K562 (cell line): ENCODE data around the gene OGFR. TPM values are rescaled to one million over a fixed set of nuclear protein-coding genes. Genes with fewer than 3 reads are reported as not detected.
"Not testable (repeated sequence)": the region's sequence is repeated elsewhere in the genome, so short reads cannot be mapped to it uniquely, and the experiment has no call there.

Experiments
- ATAC-seq: fragments of 200-7000 bp; cut with Tn5 transposase; 3 replicates; pipeline ENCODE4 v1.9.1; 2020; ENCODE audit warnings: moderate library complexity
- BruUV-seq: library from RNA; stranded (reverse); fragments of 400-500 nt; replicated peaks from 2 replicates; lab custom pipeline; 2021; lab: Mats Ljungman, UMichigan
- CTCF ChIA-PET: fragments of 300-600 bp; formaldehyde crosslinking; extraction: SDS; loops from one replicate; lab custom pipeline; 2021; ENCODE audit warnings: low intra/inter-chr PET ratio; lab: Yijun Ruan, JAX
- POLR2A ChIA-PET: fragments of 300-600, 350-650 bp; sonication (Branson Sonifier 250); formaldehyde crosslinking; extraction: SDS; loops from one replicate; lab custom pipeline; 2021; ENCODE audit warnings: antibody characterized with exemption, inconsistent platforms; lab: Yijun Ruan, JAX
- DNase-seq, 4 experiments: peaks; one replicate each; pipeline versions ENCODE4 v3.0.0 to v3.0.0-alpha.2; 2011 to 2018; ENCODE audit warnings: low spot score in 3 of 4, mixed read lengths in 3 of 4; ENCODE audit errors: extremely low read depth in 1 of 4
- FAIRE-seq: peaks from 2 replicates; lab custom pipeline; 2011; peaks lifted over from hg19 to GRCh38; lab: Jason Lieb, UNC
- H2AFZ ChIP-seq: 2 replicates; pipeline ENCODE4 v1.6.0; 2011; ENCODE audit warnings: low read depth, low read length, control low read depth, inconsistent platforms
- H3K27ac ChIP-seq: fragments of 200-600 bp; 3 replicates; pipeline ENCODE4 v1.8.0; 2011; ENCODE audit warnings: low read depth, mild to moderate bottlenecking, control low read depth, inconsistent platforms, low read length, moderate library complexity, mixed read lengths; ENCODE audit errors: extremely low read depth
- H3K27me3 ChIP-seq, 2 experiments: fragments of 300-600 bp in 1 of 2; 2 replicates in 1 of 2; 3 replicates in 1 of 2; pipeline versions ENCODE4 v1.6.0 to v1.8.0; 2011; ENCODE audit warnings: inconsistent platforms in 2 of 2, low read length in 2 of 2, mild to moderate bottlenecking in 1 of 2, mixed read lengths in 1 of 2, moderate library complexity in 1 of 2; ENCODE audit not compliant: control insufficient read depth in 2 of 2, insufficient read depth in 2 of 2
- H3K36me3 ChIP-seq: fragments of 300-600 bp; 3 replicates; pipeline ENCODE4 v1.8.0; 2011; ENCODE audit warnings: mild to moderate bottlenecking, low read length, inconsistent platforms; ENCODE audit not compliant: control insufficient read depth, insufficient read depth
- H3K4me1 ChIP-seq, 2 experiments: fragments of 200-600 bp in 1 of 2; replicated peaks in 1 of 2; 2 replicates in 1 of 2; 3 replicates in 1 of 2; pipeline versions ENCODE4 v1.5.1 to v1.8.0; 2011; ENCODE audit warnings: inconsistent platforms in 2 of 2, low read length in 2 of 2, mild to moderate bottlenecking in 1 of 2, mixed read lengths in 1 of 2, moderate library complexity in 1 of 2; ENCODE audit not compliant: control insufficient read depth in 2 of 2, insufficient read depth in 2 of 2
- H3K4me2 ChIP-seq: 2 replicates; pipeline ENCODE4 v1.6.1; 2011; ENCODE audit warnings: low read length, control low read depth, inconsistent platforms, mixed read lengths; ENCODE audit not compliant: insufficient read depth
- H3K4me3 ChIP-seq: fragments of 200-600 bp; sonication (generic), shearing (Covaris generic); 2 replicates; pipeline ENCODE4 v1.5.1; 2016; ENCODE audit warnings: control low read depth, inconsistent platforms
- H3K79me2 ChIP-seq: fragments of 200-600 bp; 3 replicates; pipeline ENCODE4 v1.8.0; 2011; ENCODE audit warnings: low read length, inconsistent platforms; ENCODE audit not compliant: control insufficient read depth, insufficient read depth
- H3K9ac ChIP-seq, 2 experiments: 2 replicates each; pipeline versions ENCODE4 v1.6.0 to v1.6.1; 2011; ENCODE audit warnings: low read depth in 2 of 2, low read length in 2 of 2, control low read depth in 1 of 2, inconsistent platforms in 1 of 2, mild to moderate bottlenecking in 1 of 2, mixed read lengths in 1 of 2; ENCODE audit not compliant: insufficient read depth in 1 of 2
- H3K9me1 ChIP-seq: one replicate; pipeline ENCODE4 v1.6.0; 2011; ENCODE audit warnings: inconsistent platforms, mild to moderate bottlenecking, low read length, moderate library complexity; ENCODE audit not compliant: control insufficient read depth, insufficient read depth
- H3K9me3 ChIP-seq: replicated peaks from 2 replicates; pipeline ENCODE4 v1.5.1; 2011; ENCODE audit warnings: low read depth, low read length, inconsistent platforms; ENCODE audit not compliant: control insufficient read depth, insufficient read depth
- H4K20me1 ChIP-seq: replicated peaks from 2 replicates; pipeline ENCODE4 v1.6.1; 2011; ENCODE audit warnings: low read length, inconsistent platforms, mixed read lengths; ENCODE audit not compliant: control insufficient read depth, insufficient read depth
- ETV5 ChIP-seq: sonication (generic); formaldehyde crosslinking; IDR thresholded peaks from 2 replicates; pipeline ENCODE4 v1.4.0; 2020; ENCODE audit warnings: low read depth, mild to moderate bottlenecking, missing genetic modification reagents
- SMARCA4 ChIP-seq: fragments of 450-650 bp; IDR thresholded peaks from 2 replicates; pipeline ENCODE4 v1.6.1; 2016
- SP2 ChIP-seq: IDR thresholded peaks from 2 replicates; pipeline ENCODE4 v1.6.1; 2011; ENCODE audit warnings: mild to moderate bottlenecking, low read depth, low read length, moderate library complexity; ENCODE audit not compliant: poor library complexity, severe bottlenecking; ENCODE audit errors: extremely low read depth
- TAF1 ChIP-seq: IDR thresholded peaks from 2 replicates; pipeline ENCODE4 v1.6.1; 2011; ENCODE audit warnings: mild to moderate bottlenecking, low read length, moderate library complexity; ENCODE audit not compliant: insufficient read depth, control insufficient read depth, severe bottlenecking; ENCODE audit errors: extremely low read depth
- ZKSCAN8 ChIP-seq: fragments of 200-800 bp; sonication (Bioruptor generic); IDR thresholded peaks from 2 replicates; pipeline ENCODE4 v1.6.1; 2016; ENCODE audit warnings: missing genetic modification characterization, missing compliant biosample characterization
- ZNF324 ChIP-seq: fragments of 250-450 bp; sonication (Bioruptor Pico); IDR thresholded peaks from 2 replicates; pipeline ENCODE4 v1.4.0; 2020; ENCODE audit warnings: mild to moderate bottlenecking
- ZNF398 ChIP-seq: fragments of 250-450 bp; sonication (Bioruptor Pico); IDR thresholded peaks from 2 replicates; pipeline ENCODE4 v1.8.0; 2021; ENCODE audit warnings: moderate library complexity, mild to moderate bottlenecking, inconsistent platforms
- ZNF780A ChIP-seq: fragments of 250-450 bp; sonication (Bioruptor Pico); IDR thresholded peaks from 2 replicates; pipeline ENCODE4 v1.5.0; 2021; ENCODE audit warnings: mild to moderate bottlenecking
- WGBS: fragments of 100-300 bp; shearing (Covaris generic); methylation state at CpG from one replicate; pipeline ENCODE4 v1.1.6; 2016; ENCODE audit warnings: low coverage, mixed read lengths; ENCODE audit not compliant: insufficient coverage; ENCODE audit errors: missing lambda C conversion rate; 5-methylcytosine and 5-hydroxymethylcytosine counted together
- in situ Hi-C: fragments of 300-500 bp; cut with MboI; formaldehyde crosslinking; loops from 4 replicates; pipeline ENCODE4 v1.15.0; 2018; ENCODE audit warnings: inconsistent platforms, mixed read lengths
- intact Hi-C: fragments of 100-400 bp; cut with micrococcal nuclease; formaldehyde crosslinking; loops from 2 replicates; pipeline ENCODE4 v1.14.2; 2022
- polyA plus RNA-seq, 8 experiments: library from polyadenylated mRNA; depleted of rRNA in 4 of 8; stranded (reverse) in 5 of 8; unstranded in 3 of 8; fragments of >200 nt; fragmentation: Nextera tagmentation in 2 of 8; fragmentation: Illumina TruSeq in 1 of 8; extraction: Ambion mirVana in 2 of 8; extraction: Trizol in 1 of 8; gene quantifications; 2 replicates each; pipeline versions ENCODE4 v1.2.1 to v1.2.3, GENCODE V29; 2011 to 2014; ENCODE audit warnings: inconsistent platforms in 1 of 8, missing spikeins in 1 of 8
- total RNA-seq, 7 experiments: library from RNA; depleted of rRNA in 6 of 7; stranded (reverse); fragments of >200 nt in 6 of 7; fragmentation: Illumina TruSeq in 2 of 7; extraction: Trizol in 2 of 7; gene quantifications; 2 replicates each; pipeline versions ENCODE4 v1.2.1 to v1.2.3, GENCODE V29; 2011 to 2021; ENCODE audit warnings: low replicate concordance in 1 of 7

Gene OGFR
- total and polyA plus RNA-seq, 9 of the 15 experiments (the other 6 are each of a cell fraction or from before 2014, with no cell fraction given), result 0.39 to 56.3 (median 17.5) TPM

- TF ChIP-seq TAF1 (no peak), ZNF398 (CRISPR knock-in tag) (no peak), SP2 (no peak), SMARCA4 (no peak), ETV5 (no peak), ZNF780A (CRISPR knock-in tag) (no peak), ZNF324 (CRISPR knock-in tag) (no peak), ZKSCAN8 (no peak)
Measured at GRCh38 chr20:62846166-62846890, 41.7 kb downstream of the OGFR start (continued).

GRCh38 chr20:62848917-62849316 lies 44.3 kb downstream of the OGFR start:
- H4K20me1 ChIP-seq, H3K27ac ChIP-seq, FAIRE-seq, BruUV-seq, H3K9me1 ChIP-seq, CTCF ChIA-PET, H2AFZ ChIP-seq, H3K4me2 ChIP-seq, H3K9ac ChIP-seq, H3K79me2 ChIP-seq, H3K27me3 ChIP-seq, intact Hi-C loops, H3K9me3 ChIP-seq, ATAC-seq, H3K4me3 ChIP-seq, in situ Hi-C loops, DNase-seq: not testable (repeated sequence)
- POLR2A ChIA-PET, result interaction anchor here (0.7 to 1.3 kb wide), 2 partner anchors 13 to 22 kb away, joined by 3 to 4 read pairs; partner anchors contain the start of gene TCFL5
- peaks cover 0 to 17% of the 10 kb centered on the region in 2 experiments; a peak in 1 of 5 replicates for H3K4me1 ChIP-seq
- 89% methylated on average over 7 of the region's 7 CpGs for WGBS
- peaks cover 70% of the 10 kb centered on the region for H3K36me3 ChIP-seq
